ENCODE data around the gene MAP4K4.

MAP4K4 gene

GRCh38 chr2:101699755-101700461 lies 2.4 kb downstream of the MAP4K4 start:
- no peak overlapping the region for H2BK5ac ChIP-seq (ENCODE audit: low read length)
- H3K9ac ChIP-seq (ENCODE audit: low read length) = peak overlapping the region; percentile 96
- H2BK120ac ChIP-seq (ENCODE audit: low read depth, low read length) = no peak overlapping the region
- no peak overlapping the region for H3K18ac ChIP-seq (ENCODE audit: low read length)
- peak overlapping the region; percentile 96 for H3K56ac ChIP-seq (ENCODE audit: low read length)
- H3K27me3 ChIP-seq (ENCODE audit: insufficient read depth, low read length, poor library complexity) = no peaks in the 10 kb centered on the region
- H3K36me3 ChIP-seq (ENCODE audit: control insufficient read depth, insufficient read depth, low read length) = no peaks in the 10 kb centered on the region
- H4K8ac ChIP-seq (ENCODE audit: low read depth, low read length) = no peak overlapping the region
- no peak overlapping the region for H4K5ac ChIP-seq (ENCODE audit: low read length)
- peaks cover 53% of the 10 kb centered on the region for H3K79me2 ChIP-seq (ENCODE audit: control insufficient read depth, insufficient read depth, low read length)
- no CpG with 5 or more reads among the region's 13 CpGs for WGBS (ENCODE audit: extremely low coverage, insufficient coverage, low lambda C conversion rate)
- H3K4ac ChIP-seq (ENCODE audit: low read depth, low read length) = no peak overlapping the region
- no peak overlapping the region for H2AK5ac ChIP-seq (ENCODE audit: low read length)
- H3K4me1 ChIP-seq (ENCODE audit: control insufficient read depth, low read depth, low read length) = peaks cover 2% of the 10 kb centered on the region
- H3K23ac ChIP-seq (ENCODE audit: low read length) = peak overlapping the region; percentile 83
- H3K27ac ChIP-seq (ENCODE audit: low read depth, low read length) = no peak overlapping the region
- DNase-seq = no peak
- no peak overlapping the region for H2BK15ac ChIP-seq (replicated peaks; ENCODE audit: low read depth)
- H3K4me2 ChIP-seq (ENCODE audit: low read length) = peak overlapping the region; percentile 93
- H3K79me1 ChIP-seq (ENCODE audit: low read length) = peaks cover 7% of the 10 kb centered on the region
- H3K4me3 ChIP-seq (ENCODE audit: low read length) = peak overlapping the region; percentile 94

DNA sequence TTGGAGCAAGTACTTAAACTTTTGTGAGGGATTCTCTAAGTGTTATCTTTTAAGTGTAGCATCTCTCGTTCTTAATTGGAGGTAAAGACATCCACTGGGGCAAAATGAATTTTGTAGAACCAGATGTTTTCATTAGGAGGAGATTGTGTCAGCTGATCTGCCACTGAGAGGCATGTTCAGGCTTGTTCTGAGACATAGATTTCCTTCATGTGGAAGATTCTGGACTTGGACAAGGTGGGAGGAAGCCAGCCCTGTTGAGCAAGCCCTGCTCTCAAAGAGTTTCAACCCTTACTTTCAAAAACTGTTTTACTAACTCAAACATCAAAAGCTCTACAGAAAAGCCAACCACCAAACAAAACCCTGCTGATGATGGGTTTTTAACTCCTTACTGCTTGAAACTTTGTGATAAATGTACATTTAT lies 6.5 kb downstream of the MAP4K4 start:
- Histone ChIP-seq H3K79me1 (ENCODE audit: low read length) (peaks cover 10% of the 10 kb centered on the region), H3K79me2 (ENCODE audit: control insufficient read depth, insufficient read depth, low read length) (peaks cover 72% of the 10 kb centered on the region), H3K4me3 (ENCODE audit: low read length) (no peak overlapping the region), H3K9ac (ENCODE audit: low read length) (no peak overlapping the region), H3K56ac (ENCODE audit: low read length) (no peak overlapping the region), H4K8ac (ENCODE audit: low read depth, low read length) (no peak overlapping the region), H3K4me1 (ENCODE audit: control insufficient read depth, low read depth, low read length) (no peaks in the 10 kb centered on the region), H3K4ac (ENCODE audit: low read depth, low read length) (no peak overlapping the region), H3K27ac (ENCODE audit: low read depth, low read length) (no peak overlapping the region), H2BK15ac (replicated peaks; ENCODE audit: low read depth) (no peak overlapping the region), H2BK5ac (ENCODE audit: low read length) (no peak overlapping the region), H3K27me3 (ENCODE audit: insufficient read depth, low read length, poor library complexity) (no peaks in the 10 kb centered on the region), H4K5ac (ENCODE audit: low read length) (no peak overlapping the region), H3K36me3 (ENCODE audit: control insufficient read depth, insufficient read depth, low read length) (no peaks in the 10 kb centered on the region), H3K18ac (ENCODE audit: low read length) (peak overlapping the region; percentile 80), H2AK5ac (ENCODE audit: low read length) (no peak overlapping the region), H2BK120ac (ENCODE audit: low read depth, low read length) (no peak overlapping the region), H3K23ac (ENCODE audit: low read length) (no peak overlapping the region), H3K4me2 (ENCODE audit: low read length) (no peak overlapping the region)
- no CpG with 5 or more reads among the region's 1 CpG for WGBS (ENCODE audit: extremely low coverage, insufficient coverage, low lambda C conversion rate)
- DNase-seq = no peak

DNA sequence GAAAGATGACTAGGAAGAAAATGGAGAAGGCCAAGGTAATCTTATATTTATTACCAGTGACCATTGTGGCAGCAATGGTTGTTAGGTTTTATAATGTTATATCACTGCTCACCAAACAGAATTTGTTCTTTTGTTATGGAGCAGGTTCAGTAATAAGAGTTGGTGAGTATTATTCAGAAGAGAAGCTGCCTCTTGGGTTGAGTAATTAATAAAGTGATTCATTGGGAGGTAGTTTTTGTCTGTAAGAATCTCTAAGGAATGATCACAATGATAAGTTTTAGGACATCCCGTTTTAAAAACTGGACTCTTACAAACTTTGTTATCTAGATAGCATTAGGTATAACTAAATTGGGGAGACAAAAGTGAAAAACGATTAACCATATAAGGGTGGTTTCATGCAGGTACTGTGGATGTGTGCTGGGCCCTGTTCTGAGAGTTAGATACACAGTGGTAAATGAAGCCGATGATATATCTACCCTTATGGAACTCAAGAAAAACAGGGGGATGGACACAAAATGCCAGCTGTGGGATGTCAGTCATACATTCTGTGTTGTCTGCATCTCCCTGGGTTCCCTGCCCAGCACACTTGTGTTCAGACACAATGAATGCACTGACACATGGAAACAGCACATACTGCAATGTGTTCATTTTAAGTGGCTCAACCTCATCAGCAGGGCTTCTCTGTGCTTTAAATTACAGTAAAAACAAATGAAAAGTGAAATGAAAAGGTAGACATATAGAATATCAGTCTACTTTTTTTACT lies 7.5 kb downstream of the MAP4K4 start:
- Histone ChIP-seq H3K4ac (ENCODE audit: low read depth, low read length) (no peak overlapping the region), H2BK120ac (ENCODE audit: low read depth, low read length) (no peak overlapping the region), H3K18ac (ENCODE audit: low read length) (no peak overlapping the region), H2BK5ac (ENCODE audit: low read length) (no peak overlapping the region), H3K4me1 (ENCODE audit: control insufficient read depth, low read depth, low read length) (no peaks in the 10 kb centered on the region), H3K4me3 (ENCODE audit: low read length) (no peak overlapping the region), H4K5ac (ENCODE audit: low read length) (no peak overlapping the region), H4K8ac (ENCODE audit: low read depth, low read length) (no peak overlapping the region), H3K79me2 (ENCODE audit: control insufficient read depth, insufficient read depth, low read length) (peaks cover 69% of the 10 kb centered on the region), H2AK5ac (ENCODE audit: low read length) (no peak overlapping the region), H3K4me2 (ENCODE audit: low read length) (no peak overlapping the region), H3K9ac (ENCODE audit: low read length) (no peak overlapping the region), H3K79me1 (ENCODE audit: low read length) (peaks cover 9% of the 10 kb centered on the region), H3K36me3 (ENCODE audit: control insufficient read depth, insufficient read depth, low read length) (no peaks in the 10 kb centered on the region), H3K56ac (ENCODE audit: low read length) (no peak overlapping the region), H3K27ac (ENCODE audit: low read depth, low read length) (no peak overlapping the region), H2BK15ac (replicated peaks; ENCODE audit: low read depth) (no peak overlapping the region), H3K27me3 (ENCODE audit: insufficient read depth, low read length, poor library complexity) (no peaks in the 10 kb centered on the region), H3K23ac (ENCODE audit: low read length) (no peak overlapping the region)
- no peak for DNase-seq
- no CpG with 5 or more reads among the region's 3 CpGs for WGBS (ENCODE audit: extremely low coverage, insufficient coverage, low lambda C conversion rate)

DNA sequence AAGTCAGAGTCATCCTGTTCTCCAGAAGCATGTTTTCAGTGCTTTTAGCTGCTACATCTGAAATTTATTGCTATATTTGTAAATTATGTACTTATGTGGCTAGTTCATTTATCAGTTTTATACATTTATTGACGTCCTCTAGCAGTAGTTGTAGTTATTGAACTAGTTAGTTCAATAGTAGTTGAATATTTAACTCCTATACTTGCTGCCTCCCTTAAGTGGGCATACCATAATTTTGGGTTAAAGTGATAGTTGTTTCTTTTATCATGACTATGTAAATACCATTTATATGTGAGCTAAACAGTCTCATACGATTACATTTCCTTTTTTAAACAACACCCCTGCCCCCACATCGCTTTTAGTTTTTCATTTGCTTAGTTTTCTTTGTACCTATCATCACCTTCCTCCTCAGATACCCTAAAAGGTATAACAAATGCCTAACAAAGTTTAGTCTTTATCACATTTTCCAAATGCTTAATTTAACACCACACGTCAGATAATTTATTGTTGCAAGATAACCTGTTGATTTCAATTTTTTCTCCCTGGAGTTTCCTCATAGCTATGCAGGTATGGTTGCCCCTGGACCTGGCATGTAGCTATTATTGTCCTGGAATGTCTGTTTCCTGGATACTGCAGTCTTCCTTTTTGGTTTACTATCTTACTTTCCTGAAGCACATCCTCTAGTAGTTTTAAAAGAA lies 8.8 kb downstream of the MAP4K4 start:
- Histone ChIP-seq H4K8ac (ENCODE audit: low read depth, low read length) (no peak overlapping the region), H3K4me2 (ENCODE audit: low read length) (no peak overlapping the region), H2BK120ac (ENCODE audit: low read depth, low read length) (no peak overlapping the region), H3K4ac (ENCODE audit: low read depth, low read length) (no peak overlapping the region), H3K27ac (ENCODE audit: low read depth, low read length) (no peak overlapping the region), H3K9ac (ENCODE audit: low read length) (no peak overlapping the region), H3K18ac (ENCODE audit: low read length) (no peak overlapping the region), H2BK5ac (ENCODE audit: low read length) (no peak overlapping the region), H3K79me2 (ENCODE audit: control insufficient read depth, insufficient read depth, low read length) (peaks cover 76% of the 10 kb centered on the region), H4K5ac (ENCODE audit: low read length) (no peak overlapping the region), H3K36me3 (ENCODE audit: control insufficient read depth, insufficient read depth, low read length) (no peaks in the 10 kb centered on the region), H2BK15ac (replicated peaks; ENCODE audit: low read depth) (no peak overlapping the region), H3K23ac (ENCODE audit: low read length) (no peak overlapping the region), H3K27me3 (ENCODE audit: insufficient read depth, low read length, poor library complexity) (no peaks in the 10 kb centered on the region), H3K4me1 (ENCODE audit: control insufficient read depth, low read depth, low read length) (peaks cover 5% of the 10 kb centered on the region), H2AK5ac (ENCODE audit: low read length) (no peak overlapping the region), H3K79me1 (ENCODE audit: low read length) (peaks cover 12% of the 10 kb centered on the region), H3K56ac (ENCODE audit: low read length) (no peak overlapping the region), H3K4me3 (ENCODE audit: low read length) (no peak overlapping the region)
- WGBS (ENCODE audit: extremely low coverage, insufficient coverage, low lambda C conversion rate) = 100% methylated on average over 1 of the region's 4 CpGs
- no peak for DNase-seq

DNA sequence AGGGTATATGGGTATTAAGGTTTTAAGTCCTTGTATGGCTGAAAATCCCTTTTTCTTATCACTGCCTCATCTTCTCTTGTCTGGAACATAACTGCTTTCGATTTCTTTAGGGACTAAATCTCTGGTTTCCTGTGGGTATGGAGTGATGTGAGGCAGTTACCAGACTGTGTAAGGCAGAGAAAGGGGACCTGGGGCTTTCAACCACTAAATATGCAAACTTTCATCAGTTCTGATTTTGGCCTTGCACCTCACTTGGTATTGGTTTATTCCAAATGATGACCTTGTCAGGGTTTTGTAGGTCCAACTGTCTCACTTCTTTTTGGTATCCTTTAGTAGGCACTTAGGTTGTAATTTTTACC lies 9.3 kb downstream of the MAP4K4 start:
- Histone ChIP-seq H3K9ac (ENCODE audit: low read length) (no peak overlapping the region), H3K27ac (ENCODE audit: low read depth, low read length) (no peak overlapping the region), H3K27me3 (ENCODE audit: insufficient read depth, low read length, poor library complexity) (no peaks in the 10 kb centered on the region), H3K4me1 (ENCODE audit: control insufficient read depth, low read depth, low read length) (peaks cover 5% of the 10 kb centered on the region), H3K79me1 (ENCODE audit: low read length) (peaks cover 12% of the 10 kb centered on the region), H2BK5ac (ENCODE audit: low read length) (no peak overlapping the region), H3K56ac (ENCODE audit: low read length) (no peak overlapping the region), H3K79me2 (ENCODE audit: control insufficient read depth, insufficient read depth, low read length) (peaks cover 75% of the 10 kb centered on the region), H2BK15ac (replicated peaks; ENCODE audit: low read depth) (no peak overlapping the region), H3K4ac (ENCODE audit: low read depth, low read length) (no peak overlapping the region), H2AK5ac (ENCODE audit: low read length) (no peak overlapping the region), H3K18ac (ENCODE audit: low read length) (no peak overlapping the region), H3K4me3 (ENCODE audit: low read length) (no peak overlapping the region), H4K8ac (ENCODE audit: low read depth, low read length) (no peak overlapping the region), H2BK120ac (ENCODE audit: low read depth, low read length) (no peak overlapping the region), H3K36me3 (ENCODE audit: control insufficient read depth, insufficient read depth, low read length) (no peaks in the 10 kb centered on the region), H4K5ac (ENCODE audit: low read length) (no peak overlapping the region), H3K23ac (ENCODE audit: low read length) (no peak overlapping the region), H3K4me2 (ENCODE audit: low read length) (no peak overlapping the region)
- WGBS (ENCODE audit: extremely low coverage, insufficient coverage, low lambda C conversion rate) = no CpG with 5 or more reads among the region's 1 CpG
- DNase-seq = no peak
